IMR-90 (cell line): ENCODE data around the gene GNB1L. TPM values are rescaled to one million over a fixed set of nuclear protein-coding genes. Genes with fewer than 3 reads are reported as not detected.
A peak's percentile ranks its signal among the peaks of the same experiment; 100 is the strongest.

ENCODE experiments used
- ATAC-seq: fragments of 200-7000 bp; cut with Tn5 transposase; 2 replicates; pipeline ENCODE4 v1.9.1; 2020; ENCODE audit warnings: low read depth, mild to moderate bottlenecking, moderate library complexity
- BruUV-seq: library from RNA; stranded (reverse); fragments of 400-500 nt; replicated peaks from 2 replicates; lab custom pipeline; 2021; lab: Mats Ljungman, UMichigan
- CTCF ChIA-PET: fragments of 300-600 bp; formaldehyde crosslinking; extraction: SDS; loops from one replicate; lab custom pipeline; 2021; ENCODE audit warnings: antibody characterized with exemption; lab: Yijun Ruan, JAX
- POLR2A ChIA-PET: fragments of 300-600 bp; sonication (Branson Sonifier 250); formaldehyde crosslinking; loops from one replicate; lab custom pipeline; 2022; ENCODE audit warnings: antibody characterized with exemption; ENCODE audit not compliant: unreplicated experiment; lab: Charles Lee
- DNase-seq: peaks from one replicate; pipeline ENCODE4 v3.0.0; 2013
- H2AFZ ChIP-seq: replicated peaks from 2 replicates; pipeline ENCODE3; 2013; ENCODE audit warnings: low read length, mild to moderate bottlenecking; ENCODE audit not compliant: poor library complexity
- H2AK5ac ChIP-seq: 2 replicates; pipeline ENCODE4 v1.6.1; 2013; ENCODE audit warnings: low read depth, low read length, inconsistent platforms
- H2AK9ac ChIP-seq: replicated peaks from 2 replicates; pipeline ENCODE3; 2013; ENCODE audit warnings: mild to moderate bottlenecking, low read depth, low read length, moderate library complexity; ENCODE audit not compliant: poor library complexity
- H2BK120ac ChIP-seq: 2 replicates; pipeline ENCODE4 v1.6.1; 2013; ENCODE audit warnings: low read depth, low read length, inconsistent platforms
- H2BK15ac ChIP-seq: 3 replicates; pipeline ENCODE4 v1.6.1; 2013; ENCODE audit warnings: low read depth, low read length, inconsistent platforms
- H2BK20ac ChIP-seq: 2 replicates; pipeline ENCODE4 v1.6.1; 2013; ENCODE audit warnings: low read depth, mild to moderate bottlenecking, inconsistent platforms, low read length, moderate library complexity
- H2BK5ac ChIP-seq: 2 replicates; pipeline ENCODE4 v1.6.1; 2013; ENCODE audit warnings: mild to moderate bottlenecking, low read depth, low read length, inconsistent platforms; ENCODE audit not compliant: poor library complexity, severe bottlenecking
- H3K14ac ChIP-seq: replicated peaks from 2 replicates; pipeline ENCODE4 v1.6.1; 2013; ENCODE audit warnings: low read depth, low read length, inconsistent platforms
- H3K18ac ChIP-seq: 2 replicates; pipeline ENCODE4 v1.6.1; 2013; ENCODE audit warnings: low read depth, low read length, control low read depth
- H3K23ac ChIP-seq: 2 replicates; pipeline ENCODE4 v1.6.1; 2013; ENCODE audit warnings: low read depth, low read length, inconsistent platforms
- H3K27ac ChIP-seq: 2 replicates; pipeline ENCODE4 v1.5.1; 2013; ENCODE audit warnings: mild to moderate bottlenecking, control low read depth, low read length; ENCODE audit not compliant: insufficient read depth
- H3K27me3 ChIP-seq: 2 replicates; pipeline ENCODE4 v1.6.1; 2013; ENCODE audit warnings: low read length; ENCODE audit not compliant: control insufficient read depth, insufficient read depth
- H3K36me3 ChIP-seq: 2 replicates; pipeline ENCODE4 v1.6.1; 2013; ENCODE audit warnings: low read length, mixed read lengths; ENCODE audit not compliant: control insufficient read depth, insufficient read depth
- H3K4ac ChIP-seq: 2 replicates; pipeline ENCODE4 v1.6.1; 2013; ENCODE audit warnings: low read depth, low read length, inconsistent platforms
- H3K4me1 ChIP-seq: 2 replicates; pipeline ENCODE4 v1.6.1; 2013; ENCODE audit warnings: low read length, mixed read lengths; ENCODE audit not compliant: control insufficient read depth, insufficient read depth
- H3K4me2 ChIP-seq: 2 replicates; pipeline ENCODE4 v1.6.1; 2013; ENCODE audit warnings: low read depth, mild to moderate bottlenecking, control low read depth, low read length, moderate library complexity
- H3K4me3 ChIP-seq: 2 replicates; pipeline ENCODE4 v1.5.1; 2013; ENCODE audit warnings: low read depth, mild to moderate bottlenecking, control low read depth, low read length, moderate library complexity; ENCODE audit not compliant: insufficient read depth
- H3K56ac ChIP-seq: 2 replicates; pipeline ENCODE4 v1.6.1; 2013; ENCODE audit warnings: low read length, inconsistent platforms; ENCODE audit not compliant: insufficient read depth; ENCODE audit errors: extremely low read depth
- H3K79me1 ChIP-seq, 2 experiments: 2 replicates each; pipeline ENCODE4 v1.6.1; 2013; ENCODE audit warnings: low read length in 2 of 2, inconsistent platforms in 1 of 2, low read depth in 1 of 2
- H3K9ac ChIP-seq: 2 replicates; pipeline ENCODE4 v1.6.1; 2013; ENCODE audit warnings: low read depth, low read length, control low read depth
- H3K9me1 ChIP-seq: 2 replicates; pipeline ENCODE4 v1.6.1; 2013; ENCODE audit warnings: low read length, inconsistent platforms; ENCODE audit not compliant: insufficient read depth
- H3K9me3 ChIP-seq: 2 replicates; pipeline ENCODE4 v1.6.1; 2013; ENCODE audit warnings: low read length; ENCODE audit not compliant: control insufficient read depth, insufficient read depth
- H4K20me1 ChIP-seq: 2 replicates; pipeline ENCODE4 v1.6.1; 2013; ENCODE audit warnings: low read length, inconsistent platforms; ENCODE audit not compliant: insufficient read depth
- H4K5ac ChIP-seq: 2 replicates; pipeline ENCODE4 v1.6.1; 2013; ENCODE audit warnings: mild to moderate bottlenecking, low read depth, low read length, control low read depth
- H4K8ac ChIP-seq, 2 experiments: 2 replicates each; pipeline ENCODE4 v1.6.1; 2013; ENCODE audit warnings: low read depth in 2 of 2, low read length in 2 of 2, control low read depth in 1 of 2, inconsistent platforms in 1 of 2
- H4K91ac ChIP-seq: 2 replicates; pipeline ENCODE4 v1.6.1; 2013; ENCODE audit warnings: low read depth, low read length, inconsistent platforms; ENCODE audit not compliant: insufficient read depth
- BHLHE40 ChIP-seq: fragments of 150-350 bp; IDR thresholded peaks from 2 replicates; pipeline ENCODE4 v1.6.1; 2016; ENCODE audit warnings: mild to moderate bottlenecking, low read depth, low read length
- CEBPB ChIP-seq: IDR thresholded peaks from 2 replicates; pipeline ENCODE4 v1.6.1; 2012; ENCODE audit warnings: low read depth, low read length, improper control_type of control experiment
- CHD1 ChIP-seq: IDR thresholded peaks from 2 replicates; pipeline ENCODE4 v1.6.1; 2012; ENCODE audit warnings: low read depth, low read length, improper control_type of control experiment
- FOS ChIP-seq: fragments of 150-350 bp; IDR thresholded peaks from 2 replicates; pipeline ENCODE4 v1.6.1; 2016; ENCODE audit warnings: low read depth, low read length
- MAFK ChIP-seq: IDR thresholded peaks from 2 replicates; pipeline ENCODE4 v1.6.1; 2012; ENCODE audit warnings: low read depth, low read length, improper control_type of control experiment
- MAZ ChIP-seq: IDR thresholded peaks from 2 replicates; pipeline ENCODE4 v1.6.1; 2012; ENCODE audit warnings: low read depth, mild to moderate bottlenecking, low read length, improper control_type of control experiment, moderate library complexity, borderline replicate concordance
- MXI1 ChIP-seq: IDR thresholded peaks from 2 replicates; pipeline ENCODE4 v1.6.1; 2012; ENCODE audit warnings: low read depth, mild to moderate bottlenecking, low read length, moderate library complexity, borderline replicate concordance
- NFE2L2 ChIP-seq: fragments of 150-350 bp; IDR thresholded peaks from 2 replicates; pipeline ENCODE4 v1.6.1; 2016; ENCODE audit warnings: low read depth, mild to moderate bottlenecking, low read length
- POLR2A ChIP-seq: IDR thresholded peaks from 2 replicates; pipeline ENCODE4 v1.6.1; 2012; ENCODE audit warnings: mild to moderate bottlenecking, low read depth, low read length
- RAD21 ChIP-seq: IDR thresholded peaks from 2 replicates; pipeline ENCODE4 v1.6.1; 2012; ENCODE audit warnings: low read length, improper control_type of control experiment
- RCOR1 ChIP-seq: IDR thresholded peaks from 2 replicates; pipeline ENCODE4 v1.6.1; 2012; ENCODE audit warnings: mild to moderate bottlenecking, low read length, improper control_type of control experiment; ENCODE audit not compliant: insufficient replicate concordance
- RFX5 ChIP-seq: IDR thresholded peaks from 2 replicates; pipeline ENCODE4 v1.8.0; 2012; ENCODE audit warnings: low read depth, mild to moderate bottlenecking, low read length, moderate library complexity
- SMC3 ChIP-seq: fragments of 150-350 bp; IDR thresholded peaks from 2 replicates; pipeline ENCODE4 v1.6.1; 2016; ENCODE audit warnings: low read depth, mild to moderate bottlenecking, antibody characterized with exemption, low read length, moderate library complexity
- WGBS, 2 experiments: methylation state at CpG; one replicate each; pipeline versions ENCODE4 v1.1.5 to v1.1.7; 2013; ENCODE audit warnings: missing lambda C conversion rate in 2 of 2; ENCODE audit not compliant: insufficient read length in 1 of 2; ENCODE audit errors: extremely low coverage in 2 of 2; 5-methylcytosine and 5-hydroxymethylcytosine counted together
- dilution Hi-C: fragments of 300-500 bp; cut with HindIII; formaldehyde crosslinking; loops from one replicate; pipeline ENCODE4 v1.14.3; 2018; ENCODE audit warnings: low sequenced_read_pairs; ENCODE audit not compliant: unreplicated experiment
- in situ Hi-C: fragments of 300-500 bp; cut with MboI; formaldehyde crosslinking; loops from 3 replicates; pipeline ENCODE4 v1.14.3; 2019; ENCODE audit warnings: low sequenced_read_pairs, inconsistent platforms, mixed read lengths
- intact Hi-C: fragments of 100-400 bp; cut with micrococcal nuclease; formaldehyde crosslinking; loops from 2 replicates; pipeline ENCODE4 v1.10.0; 2022
- polyA plus RNA-seq, 3 experiments: library from polyadenylated mRNA; depleted of rRNA; stranded (reverse); fragments of >200 nt; gene quantifications; 2 replicates each; pipeline ENCODE4 v1.2.3, GENCODE V29; 2012; ENCODE audit warnings: low replicate concordance in 1 of 3
- total RNA-seq: library from RNA; depleted of rRNA; stranded (reverse); fragments of >200 nt; gene quantifications from 2 replicates; pipeline ENCODE4 v1.2.3, GENCODE V29; 2012
- TF ChIP-seq, protein P1 (sequence below): conservative IDR thresholded peaks from 2 replicates; pipeline ENCODE4 v1.5.1; 2012; ENCODE audit warnings: mild to moderate bottlenecking, low read depth, low read length, improper control_type of control experiment
- TF ChIP-seq, protein P2 (sequence below): fragments of 150-350 bp; IDR thresholded peaks from 2 replicates; pipeline ENCODE4 v1.6.1; 2017; ENCODE audit warnings: mild to moderate bottlenecking, antibody characterized with exemption, low read length, low read depth
- TF ChIP-seq, protein P3 (sequence below): fragments of 150-350 bp; IDR thresholded peaks from 2 replicates; pipeline ENCODE4 v1.6.1; 2016; ENCODE audit warnings: low read depth, mild to moderate bottlenecking, low read length, moderate library complexity, borderline replicate concordance

GNB1L gene
- total and polyA plus RNA-seq, 2 of the 4 experiments (the other 2 are of a cell fraction) = 2.5 to 4.4 TPM

DNA sequence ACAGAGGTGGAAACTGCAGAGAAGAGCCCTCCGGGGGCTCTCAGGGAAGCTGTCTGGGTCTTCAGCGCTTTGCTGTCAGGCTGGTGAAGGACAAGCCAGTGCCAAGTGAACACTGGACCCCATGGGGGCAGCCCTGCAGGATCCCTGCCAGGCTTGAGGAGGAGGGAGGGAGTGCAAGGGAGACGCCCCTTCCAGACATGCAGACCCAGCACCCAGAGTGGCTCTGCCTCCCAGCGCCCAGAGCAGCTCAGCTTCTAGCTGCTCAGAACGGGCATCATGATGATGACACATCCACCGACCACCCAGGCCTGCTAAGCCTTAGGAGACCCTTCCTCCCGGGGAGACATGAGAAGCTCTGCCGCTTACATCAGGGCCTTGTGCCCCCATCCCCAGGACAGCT lies 54.4 kb downstream of the GNB1L start:
- Histone ChIP-seq H3K9me1 (peaks cover 6% of the 10 kb centered on the region), H3K4me1 (peaks cover 9% of the 10 kb centered on the region), H3K9me3 (no peaks in the 10 kb centered on the region), H2BK120ac (peak overlapping the region; percentile 73; the same call in 1 of the 2 replicates), H3K14ac (no peak overlapping the region), H3K79me1 (no peaks in the 10 kb centered on the region), H2AFZ (no peak overlapping the region), H2AK9ac (peak overlapping the region; percentile 66), H4K20me1 (no peaks in the 10 kb centered on the region), H3K4me3 (no peak overlapping the region), H2BK20ac (peak overlapping the region; percentile 68; the same call in 1 of the 2 replicates), H3K36me3 (no peaks in the 10 kb centered on the region), H3K9ac (no peak overlapping the region), H2BK5ac (no peak overlapping the region), H3K23ac (no peak overlapping the region), H4K5ac (no peak overlapping the region), H2AK5ac (peak overlapping the region; percentile 13; the same call in 1 of the 2 replicates), H3K4me2 (no peak overlapping the region), H3K27me3 (no peaks in the 10 kb centered on the region), H3K56ac (no peak overlapping the region), H3K4ac (peak overlapping the region; percentile 46; the same call in 1 of the 2 replicates), H4K8ac (no peak overlapping the region), H4K91ac (no peak overlapping the region), H2BK15ac (peak overlapping the region; percentile 12; the same call in 1 of the 3 replicates), H3K18ac (no peak overlapping the region), H3K27ac (no peak overlapping the region)
- in situ Hi-C loops (no loop called here), intact Hi-C loops (no loop called here), dilution Hi-C loops (no loop called here)
- no TSS peak for BruUV-seq
- no peak for DNase-seq
- TF ChIP-seq, protein P1, sequence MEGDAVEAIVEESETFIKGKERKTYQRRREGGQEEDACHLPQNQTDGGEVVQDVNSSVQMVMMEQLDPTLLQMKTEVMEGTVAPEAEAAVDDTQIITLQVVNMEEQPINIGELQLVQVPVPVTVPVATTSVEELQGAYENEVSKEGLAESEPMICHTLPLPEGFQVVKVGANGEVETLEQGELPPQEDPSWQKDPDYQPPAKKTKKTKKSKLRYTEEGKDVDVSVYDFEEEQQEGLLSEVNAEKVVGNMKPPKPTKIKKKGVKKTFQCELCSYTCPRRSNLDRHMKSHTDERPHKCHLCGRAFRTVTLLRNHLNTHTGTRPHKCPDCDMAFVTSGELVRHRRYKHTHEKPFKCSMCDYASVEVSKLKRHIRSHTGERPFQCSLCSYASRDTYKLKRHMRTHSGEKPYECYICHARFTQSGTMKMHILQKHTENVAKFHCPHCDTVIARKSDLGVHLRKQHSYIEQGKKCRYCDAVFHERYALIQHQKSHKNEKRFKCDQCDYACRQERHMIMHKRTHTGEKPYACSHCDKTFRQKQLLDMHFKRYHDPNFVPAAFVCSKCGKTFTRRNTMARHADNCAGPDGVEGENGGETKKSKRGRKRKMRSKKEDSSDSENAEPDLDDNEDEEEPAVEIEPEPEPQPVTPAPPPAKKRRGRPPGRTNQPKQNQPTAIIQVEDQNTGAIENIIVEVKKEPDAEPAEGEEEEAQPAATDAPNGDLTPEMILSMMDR = no peak
- TF ChIP-seq POLR2A = no peak
- no peak for TF ChIP-seq FOS
- no peak for TF ChIP-seq BHLHE40
- TF ChIP-seq RFX5 = no peak
- no peak for TF ChIP-seq MXI1
- TF ChIP-seq MAZ = no peak
- TF ChIP-seq, protein P2, sequence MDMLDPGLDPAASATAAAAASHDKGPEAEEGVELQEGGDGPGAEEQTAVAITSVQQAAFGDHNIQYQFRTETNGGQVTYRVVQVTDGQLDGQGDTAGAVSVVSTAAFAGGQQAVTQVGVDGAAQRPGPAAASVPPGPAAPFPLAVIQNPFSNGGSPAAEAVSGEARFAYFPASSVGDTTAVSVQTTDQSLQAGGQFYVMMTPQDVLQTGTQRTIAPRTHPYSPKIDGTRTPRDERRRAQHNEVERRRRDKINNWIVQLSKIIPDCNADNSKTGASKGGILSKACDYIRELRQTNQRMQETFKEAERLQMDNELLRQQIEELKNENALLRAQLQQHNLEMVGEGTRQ = no peak
- TF ChIP-seq RCOR1 = no peak
- TF ChIP-seq CHD1 = no peak
- TF ChIP-seq CEBPB = no peak
- no peak for TF ChIP-seq RAD21
- TF ChIP-seq NFE2L2 = no peak
- no peak for TF ChIP-seq SMC3
- TF ChIP-seq, protein P3, sequence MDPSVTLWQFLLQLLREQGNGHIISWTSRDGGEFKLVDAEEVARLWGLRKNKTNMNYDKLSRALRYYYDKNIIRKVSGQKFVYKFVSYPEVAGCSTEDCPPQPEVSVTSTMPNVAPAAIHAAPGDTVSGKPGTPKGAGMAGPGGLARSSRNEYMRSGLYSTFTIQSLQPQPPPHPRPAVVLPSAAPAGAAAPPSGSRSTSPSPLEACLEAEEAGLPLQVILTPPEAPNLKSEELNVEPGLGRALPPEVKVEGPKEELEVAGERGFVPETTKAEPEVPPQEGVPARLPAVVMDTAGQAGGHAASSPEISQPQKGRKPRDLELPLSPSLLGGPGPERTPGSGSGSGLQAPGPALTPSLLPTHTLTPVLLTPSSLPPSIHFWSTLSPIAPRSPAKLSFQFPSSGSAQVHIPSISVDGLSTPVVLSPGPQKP = no peak
- TF ChIP-seq MAFK = no peak
- WGBS, 2 experiments = 90% methylated on average over 2 of the region's 8 CpGs; no CpG with 5 or more reads in 1 of the 2 experiments
- no peak for ATAC-seq
- ChIA-PET CTCF (interaction anchor here (0.6 to 1.3 kb wide), 4 partner anchors 12 to 70 kb away, joined by 3 read pairs; no protein-coding TSS in a partner anchor), POLR2A (no interaction called here)
